Stimulated activated CD4-positive, alpha-beta T cell treated with anti-CD3 and anti-CD28 coated beads, Interleukin-15, amount 100 ng/mL, for 48 hours (primary cell): ENCODE measurements around the gene DOCK7.

ENCODE experiments used
- DNase-seq, 2 donors: peaks; one replicate each; pipeline ENCODE4 v3.0.0-alpha.2; 2020; ENCODE audit warnings: low read depth in 2 of 2

The DOCK7 gene

GRCh38 chr1:62417351-62417999, 270.7 kb downstream of the DOCK7 start:
- DNase-seq, result no peak

GRCh38 chr1:62415687-62416086, 272.5 kb downstream of the DOCK7 start:
- no peak for DNase-seq

- DNase-seq, result no peak
Observed at GRCh38 chr1:62407398-62408009, 280.7 kb downstream of the DOCK7 start.

GRCh38 chr1:62406576-62406975, 281.6 kb downstream of the DOCK7 start:
- no peak for DNase-seq

GRCh38 chr1:62405247-62405646, 282.9 kb downstream of the DOCK7 start:
- DNase-seq, result no peak
